H7 (cell line): Measurements from ENCODE around the gene CDHR2. TPM values are rescaled to one million over a fixed set of nuclear protein-coding genes. Genes with fewer than 3 reads are reported as not detected.

Experiments used
- DNase-seq: peaks from one replicate; pipeline ENCODE4 v3.0.0; 2012
- H3K27me3 ChIP-seq: 2 replicates; pipeline ENCODE4 v1.6.0; 2011; ENCODE audit warnings: mild to moderate bottlenecking, low read length; ENCODE audit not compliant: control insufficient read depth, insufficient read depth
- H3K36me3 ChIP-seq: replicated peaks from 2 replicates; pipeline ENCODE4 v1.5.1; 2011; ENCODE audit warnings: low read length; ENCODE audit not compliant: control insufficient read depth, insufficient read depth
- H3K4me3 ChIP-seq: 2 replicates; pipeline ENCODE4 v1.5.1; 2011; ENCODE audit warnings: low read depth, mild to moderate bottlenecking, control low read depth, low read length, moderate library complexity; ENCODE audit not compliant: insufficient read depth
- total RNA-seq: library from RNA; depleted of rRNA; stranded (reverse); fragments of >200 nt; shearing (Covaris generic); gene quantifications from 2 replicates; pipeline ENCODE4 v1.2.3, GENCODE V29; 2014; rRNA removed

Gene CDHR2
- total RNA-seq, 1 experiment from 2014 or later: 0.21 TPM

- H3K27me3 ChIP-seq: no peaks in the 10 kb centered on the region
- no peak for DNase-seq
- H3K4me3 ChIP-seq: no peak overlapping the region
- no peaks in the 10 kb centered on the region for H3K36me3 ChIP-seq
These were observed 95.2 kb downstream of the CDHR2 start for GRCh38 chr5:176644294-176644693.

- no peak overlapping the region for H3K4me3 ChIP-seq
- no peak for DNase-seq
- H3K27me3 ChIP-seq: no peaks in the 10 kb centered on the region
- H3K36me3 ChIP-seq: no peaks in the 10 kb centered on the region
These were observed 95.9 kb downstream of the CDHR2 start for GRCh38 chr5:176644878-176645670.

Other genes with a start within 250 kb of the CDHR2 start
- 77.3 and 78.2 TPM in 2 replicates for gene KIAA1191, start 187.6 kb upstream of the CDHR2 start, total RNA-seq
- 3.3 and 6.7 TPM in 2 replicates for gene ARL10, start 183.9 kb upstream of the CDHR2 start, total RNA-seq
- gene NOP16, start 160.7 kb upstream of the CDHR2 start, total RNA-seq: 46.9 and 56.2 TPM in 2 replicates
- 232 and 237 TPM in 2 replicates for gene HIGD2A, start 160.6 kb upstream of the CDHR2 start, total RNA-seq
- 50.5 and 67.2 TPM in 2 replicates for gene CLTB, start 132.8 kb upstream of the CDHR2 start, total RNA-seq
- 36.2 and 37.6 TPM in 2 replicates for gene FAF2, start 101.0 kb upstream of the CDHR2 start, total RNA-seq
- 67.4 and 75.6 TPM in 2 replicates for gene RNF44, start 11.9 kb upstream of the CDHR2 start, total RNA-seq
- 6.6 and 14.2 TPM in 2 replicates for gene GPRIN1, start 60.8 kb downstream of the CDHR2 start, total RNA-seq
- 4.7 and 7.2 TPM in 2 replicates for gene SNCB, start 81.2 kb downstream of the CDHR2 start, total RNA-seq
- gene EIF4E1B, start 81.3 kb downstream of the CDHR2 start, total RNA-seq: 0.33 and 0.97 TPM in 2 replicates
- gene TSPAN17, start 98.1 kb downstream of the CDHR2 start, total RNA-seq: 39.8 and 50.7 TPM in 2 replicates